ENCODE results near the gene KDM6A. TPM values are rescaled to one million over a fixed set of nuclear protein-coding genes. Genes with fewer than 3 reads are reported as not detected.

Gene KDM6A
- polyA plus RNA-seq, 1 donor from 2014 or later: 25.1 TPM

DNA sequence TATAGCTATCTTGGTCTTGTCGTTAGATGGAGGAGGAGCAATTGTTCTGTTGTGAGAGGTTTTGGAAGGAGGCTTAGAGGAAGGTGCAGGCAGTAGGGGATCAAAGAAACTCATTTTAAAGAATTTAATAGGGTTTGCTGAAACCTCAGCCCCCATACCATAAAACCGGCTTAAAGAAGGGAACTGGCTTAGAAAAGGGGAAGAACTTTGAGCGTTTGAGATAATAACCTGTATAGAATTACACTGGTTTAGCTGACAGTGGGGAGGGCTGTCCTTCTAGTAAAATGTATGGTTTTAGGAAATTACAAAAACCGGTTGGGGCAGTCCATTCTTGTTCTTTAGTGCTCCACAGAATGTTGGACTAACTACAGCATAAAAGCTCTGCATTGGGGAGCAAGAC is 128.1 kb downstream of the KDM6A start:
- no peaks in the 10 kb centered on the region for H3K9me2 ChIP-seq (ENCODE audit: insufficient read depth, low read length)
- no peaks in the 10 kb centered on the region for H3K79me2 ChIP-seq (replicated peaks; ENCODE audit: insufficient read depth, low read length)
- H3K27ac ChIP-seq (ENCODE audit: low read length): no peak overlapping the region
- no peak overlapping the region for H3K4me3 ChIP-seq (ENCODE audit: low read length)
- no peak overlapping the region for H3K4me2 ChIP-seq (ENCODE audit: low read length)
- no peak overlapping the region for H3K9ac ChIP-seq (ENCODE audit: low read length)
- no peaks in the 10 kb centered on the region for H3K36me3 ChIP-seq (ENCODE audit: insufficient read depth, low read length)
- H3F3A ChIP-seq (ENCODE audit: insufficient read depth, low read length, poor library complexity, severe bottlenecking): no peaks in the 10 kb centered on the region
- no peaks in the 10 kb centered on the region for H4K20me1 ChIP-seq (ENCODE audit: insufficient read depth)
- TF ChIP-seq TAF1 (IDR thresholded peaks at IDR 0.05; ENCODE audit: low read depth): no peak
- TF ChIP-seq, protein P1, sequence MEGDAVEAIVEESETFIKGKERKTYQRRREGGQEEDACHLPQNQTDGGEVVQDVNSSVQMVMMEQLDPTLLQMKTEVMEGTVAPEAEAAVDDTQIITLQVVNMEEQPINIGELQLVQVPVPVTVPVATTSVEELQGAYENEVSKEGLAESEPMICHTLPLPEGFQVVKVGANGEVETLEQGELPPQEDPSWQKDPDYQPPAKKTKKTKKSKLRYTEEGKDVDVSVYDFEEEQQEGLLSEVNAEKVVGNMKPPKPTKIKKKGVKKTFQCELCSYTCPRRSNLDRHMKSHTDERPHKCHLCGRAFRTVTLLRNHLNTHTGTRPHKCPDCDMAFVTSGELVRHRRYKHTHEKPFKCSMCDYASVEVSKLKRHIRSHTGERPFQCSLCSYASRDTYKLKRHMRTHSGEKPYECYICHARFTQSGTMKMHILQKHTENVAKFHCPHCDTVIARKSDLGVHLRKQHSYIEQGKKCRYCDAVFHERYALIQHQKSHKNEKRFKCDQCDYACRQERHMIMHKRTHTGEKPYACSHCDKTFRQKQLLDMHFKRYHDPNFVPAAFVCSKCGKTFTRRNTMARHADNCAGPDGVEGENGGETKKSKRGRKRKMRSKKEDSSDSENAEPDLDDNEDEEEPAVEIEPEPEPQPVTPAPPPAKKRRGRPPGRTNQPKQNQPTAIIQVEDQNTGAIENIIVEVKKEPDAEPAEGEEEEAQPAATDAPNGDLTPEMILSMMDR (IDR thresholded peaks at IDR 0.05; ENCODE audit: poor library complexity, severe bottlenecking): no peak
- no peak overlapping the region for H2AFZ ChIP-seq (ENCODE audit: low read depth, low read length)
- H3K9me3 ChIP-seq (ENCODE audit: low read length): no peaks in the 10 kb centered on the region
- no peaks in the 10 kb centered on the region for H3K27me3 ChIP-seq (ENCODE audit: insufficient read depth, low read depth, low read length)

DNA sequence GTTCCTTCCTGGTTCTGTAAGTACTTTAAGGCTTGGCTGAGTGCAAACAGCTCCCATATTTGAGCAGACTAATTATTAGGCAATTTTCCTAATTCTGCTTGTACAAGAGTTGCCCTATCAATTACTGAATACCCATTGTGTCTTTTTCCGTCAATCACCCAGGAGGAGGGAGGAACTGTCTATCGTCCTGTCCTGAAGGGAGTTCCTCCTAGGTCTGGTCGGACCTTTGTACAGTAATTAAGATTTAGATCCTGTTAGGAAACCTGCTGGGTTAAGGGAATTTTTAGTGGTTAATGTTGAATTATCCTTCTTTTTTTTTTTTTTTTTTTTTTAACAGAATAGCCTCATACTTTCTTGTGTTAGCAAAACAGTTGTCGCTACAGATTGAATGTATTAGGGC is 130.1 kb downstream of the KDM6A start:
- Histone ChIP-seq H3K27ac (ENCODE audit: low read length) (no peak overlapping the region), H3K27me3 (ENCODE audit: insufficient read depth, low read depth, low read length) (no peaks in the 10 kb centered on the region), H3K9me3 (ENCODE audit: low read length) (no peaks in the 10 kb centered on the region), H3K4me2 (ENCODE audit: low read length) (no peak overlapping the region), H3K9me2 (ENCODE audit: insufficient read depth, low read length) (no peaks in the 10 kb centered on the region), H3K36me3 (ENCODE audit: insufficient read depth, low read length) (no peaks in the 10 kb centered on the region), H2AFZ (ENCODE audit: low read depth, low read length) (no peak overlapping the region), H3K9ac (ENCODE audit: low read length) (no peak overlapping the region), H4K20me1 (ENCODE audit: insufficient read depth) (no peaks in the 10 kb centered on the region), H3F3A (ENCODE audit: insufficient read depth, low read length, poor library complexity, severe bottlenecking) (no peaks in the 10 kb centered on the region), H3K79me2 (replicated peaks; ENCODE audit: insufficient read depth, low read length) (no peaks in the 10 kb centered on the region), H3K4me3 (ENCODE audit: low read length) (no peak overlapping the region)
- TF ChIP-seq, protein P2, sequence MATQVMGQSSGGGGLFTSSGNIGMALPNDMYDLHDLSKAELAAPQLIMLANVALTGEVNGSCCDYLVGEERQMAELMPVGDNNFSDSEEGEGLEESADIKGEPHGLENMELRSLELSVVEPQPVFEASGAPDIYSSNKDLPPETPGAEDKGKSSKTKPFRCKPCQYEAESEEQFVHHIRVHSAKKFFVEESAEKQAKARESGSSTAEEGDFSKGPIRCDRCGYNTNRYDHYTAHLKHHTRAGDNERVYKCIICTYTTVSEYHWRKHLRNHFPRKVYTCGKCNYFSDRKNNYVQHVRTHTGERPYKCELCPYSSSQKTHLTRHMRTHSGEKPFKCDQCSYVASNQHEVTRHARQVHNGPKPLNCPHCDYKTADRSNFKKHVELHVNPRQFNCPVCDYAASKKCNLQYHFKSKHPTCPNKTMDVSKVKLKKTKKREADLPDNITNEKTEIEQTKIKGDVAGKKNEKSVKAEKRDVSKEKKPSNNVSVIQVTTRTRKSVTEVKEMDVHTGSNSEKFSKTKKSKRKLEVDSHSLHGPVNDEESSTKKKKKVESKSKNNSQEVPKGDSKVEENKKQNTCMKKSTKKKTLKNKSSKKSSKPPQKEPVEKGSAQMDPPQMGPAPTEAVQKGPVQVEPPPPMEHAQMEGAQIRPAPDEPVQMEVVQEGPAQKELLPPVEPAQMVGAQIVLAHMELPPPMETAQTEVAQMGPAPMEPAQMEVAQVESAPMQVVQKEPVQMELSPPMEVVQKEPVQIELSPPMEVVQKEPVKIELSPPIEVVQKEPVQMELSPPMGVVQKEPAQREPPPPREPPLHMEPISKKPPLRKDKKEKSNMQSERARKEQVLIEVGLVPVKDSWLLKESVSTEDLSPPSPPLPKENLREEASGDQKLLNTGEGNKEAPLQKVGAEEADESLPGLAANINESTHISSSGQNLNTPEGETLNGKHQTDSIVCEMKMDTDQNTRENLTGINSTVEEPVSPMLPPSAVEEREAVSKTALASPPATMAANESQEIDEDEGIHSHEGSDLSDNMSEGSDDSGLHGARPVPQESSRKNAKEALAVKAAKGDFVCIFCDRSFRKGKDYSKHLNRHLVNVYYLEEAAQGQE (IDR thresholded peaks at IDR 0.05; ENCODE audit: borderline replicate concordance): no peak
- no peak for TF ChIP-seq POLR2AphosphoS5 (IDR thresholded peaks at IDR 0.05)
- TF ChIP-seq RAD21 (conservative IDR thresholded peaks at IDR 0.05): no peak
- TF ChIP-seq, protein P1 (IDR thresholded peaks at IDR 0.05; ENCODE audit: poor library complexity, severe bottlenecking): no peak
- TF ChIP-seq TAF1 (IDR thresholded peaks at IDR 0.05; ENCODE audit: low read depth): no peak
- TF ChIP-seq EZH2 (IDR thresholded peaks at IDR 0.05; ENCODE audit: borderline replicate concordance, insufficient read depth, low read length, poor library complexity, severe bottlenecking): no peak
- TF ChIP-seq SMC3 (conservative IDR thresholded peaks at IDR 0.05; ENCODE audit: poor library complexity): no peak
- no peak for TF ChIP-seq EP300 (conservative IDR thresholded peaks at IDR 0.05; ENCODE audit: poor library complexity, severe bottlenecking)
- no peak for TF ChIP-seq MXI1 (conservative IDR thresholded peaks at IDR 0.05; ENCODE audit: poor library complexity, severe bottlenecking)

Measured in neural cell (in vitro differentiated cells).